Ishikawa (cell line): Measurements from ENCODE around the gene TYMP.

Source experiments
- CEBPB ChIP-seq: IDR thresholded peaks from 2 replicates; pipeline ENCODE4 v1.6.1; 2012
- CREB1 ChIP-seq: IDR thresholded peaks from 2 replicates; pipeline ENCODE4 v1.6.1; 2012; ENCODE audit warnings: low read depth
- EGR1 ChIP-seq: IDR thresholded peaks from 2 replicates; pipeline ENCODE4 v1.6.1; 2012
- EP300 ChIP-seq: IDR thresholded peaks from 2 replicates; pipeline ENCODE4 v1.6.1; 2012; ENCODE audit warnings: borderline replicate concordance
- FOXM1 ChIP-seq: IDR thresholded peaks from 2 replicates; pipeline ENCODE4 v1.6.1; 2012; ENCODE audit warnings: low read depth, borderline replicate concordance
- MAX ChIP-seq: IDR thresholded peaks from 2 replicates; pipeline ENCODE4 v1.6.1; 2012
- NFIC ChIP-seq: IDR thresholded peaks from 2 replicates; pipeline ENCODE4 v1.6.1; 2012
- RAD21 ChIP-seq: IDR thresholded peaks from 2 replicates; pipeline ENCODE4 v1.6.1; 2012; ENCODE audit warnings: low read depth
- REST ChIP-seq: IDR thresholded peaks from 2 replicates; pipeline ENCODE4 v1.6.1; 2012; ENCODE audit warnings: low read depth, mild to moderate bottlenecking
- TAF1 ChIP-seq: IDR thresholded peaks from 2 replicates; pipeline ENCODE4 v1.6.1; 2012; ENCODE audit warnings: low read depth, mild to moderate bottlenecking
- TCF12 ChIP-seq: IDR thresholded peaks from 2 replicates; pipeline ENCODE4 v1.6.1; 2012; ENCODE audit warnings: low read depth
- TEAD4 ChIP-seq: IDR thresholded peaks from 2 replicates; pipeline ENCODE4 v1.6.1; 2012
- USF1 ChIP-seq: IDR thresholded peaks from 2 replicates; pipeline ENCODE4 v1.6.1; 2012
- YY1 ChIP-seq: IDR thresholded peaks from 2 replicates; pipeline ENCODE4 v1.6.1; 2012; ENCODE audit warnings: low read depth
- ZBTB7A ChIP-seq: IDR thresholded peaks from 2 replicates; pipeline ENCODE4 v1.6.1; 2012; ENCODE audit warnings: low read depth

TYMP gene

GRCh38 chr22:50547263-50547985 lies 17.6 kb upstream of the TYMP start:
- TF ChIP-seq USF1 (no peak), NFIC (no peak), EGR1 (no peak), YY1 (no peak), TAF1 (no peak), REST (no peak), FOXM1 (no peak), ZBTB7A (no peak), CREB1 (no peak), MAX (no peak), EP300 (no peak), CEBPB (no peak), RAD21 (no peak), TCF12 (no peak), TEAD4 (no peak)

- TF ChIP-seq RAD21 = no peak
- TF ChIP-seq FOXM1 = no peak
- no peak for TF ChIP-seq TCF12
- TF ChIP-seq NFIC = no peak
- TF ChIP-seq CEBPB = no peak
- TF ChIP-seq USF1 = no peak
- TF ChIP-seq EGR1 = no peak
- no peak for TF ChIP-seq REST
- TF ChIP-seq YY1 = no peak
- no peak for TF ChIP-seq TAF1
Measured at GRCh38 chr22:50546326-50547262, 16.8 kb upstream of the TYMP start.

GRCh38 chr22:50545522-50546325 lies 15.9 kb upstream of the TYMP start, which contains the start of gene KLHDC7B:
Gene KLHDC7B (plus strand): TSS chr22:50545899. CDS start chr22:50546244, 345 bp downstream.
- no peak for TF ChIP-seq USF1
- TF ChIP-seq REST = no peak
- TF ChIP-seq TEAD4 = no peak
- TF ChIP-seq YY1 = no peak
- TF ChIP-seq TCF12 = no peak
- no peak for TF ChIP-seq EP300
- no peak for TF ChIP-seq TAF1
- no peak for TF ChIP-seq CREB1
- no peak for TF ChIP-seq FOXM1
- no peak for TF ChIP-seq CEBPB
- TF ChIP-seq ZBTB7A = no peak
- TF ChIP-seq RAD21 = no peak
- TF ChIP-seq EGR1 = no peak
- TF ChIP-seq NFIC = no peak
- no peak for TF ChIP-seq MAX
